CD4-positive, alpha-beta T cell (primary cell): ENCODE measurements around the gene FAM204A. TPM values are rescaled to one million over a fixed set of nuclear protein-coding genes. Genes with fewer than 3 reads are reported as not detected.

ENCODE experiments used
- ATAC-seq: fragments of 200-7000 bp; cut with Tn5 transposase; one replicate; pipeline ENCODE4 v1.10.0; 2022; ENCODE audit warnings: mild to moderate bottlenecking; ENCODE audit not compliant: poor library complexity
- CTCF ChIA-PET: fragments of 350-600 bp; sonication (Branson Sonifier 250); formaldehyde crosslinking; loops from one replicate; lab custom pipeline; 2021; ENCODE audit warnings: antibody characterized with exemption, inconsistent platforms; lab: Charles Lee
- POLR2A ChIA-PET: fragments of 350-600 bp; sonication (Branson Sonifier 250); formaldehyde crosslinking; loops from one replicate; lab custom pipeline; 2021; ENCODE audit warnings: antibody characterized with exemption, inconsistent platforms; lab: Charles Lee
- DNase-seq, 14 experiments: peaks; one replicate each; pipeline ENCODE4 v3.0.0-alpha.2; 2013 to 2020; ENCODE audit warnings: mixed read lengths in 2 of 14
- H3K27ac ChIP-seq, 2 donors: one replicate each; pipeline versions ENCODE4 v1.5.1 to v1.7.0; 2013; ENCODE audit warnings: low read length in 2 of 2, low read depth in 1 of 2, mild to moderate bottlenecking in 1 of 2
- H3K27me3 ChIP-seq, 2 experiments: 1 replicate in 1 of 2; 2 replicates in 1 of 2; pipeline versions ENCODE4 v1.6.1 to v1.7.0; 2013; ENCODE audit warnings: low read length in 2 of 2, control low read depth in 1 of 2, mild to moderate bottlenecking in 1 of 2, moderate library complexity in 1 of 2; ENCODE audit not compliant: insufficient read depth in 2 of 2, control insufficient read depth in 1 of 2
- H3K36me3 ChIP-seq: one replicate; pipeline ENCODE4 v1.6.1; 2013; ENCODE audit warnings: low read length, control low read depth; ENCODE audit not compliant: insufficient read depth
- H3K4me1 ChIP-seq: one replicate; pipeline ENCODE4 v1.6.1; 2013; ENCODE audit warnings: low read length, control low read depth; ENCODE audit not compliant: insufficient read depth
- H3K4me3 ChIP-seq: one replicate; pipeline ENCODE4 v1.5.1; 2013; ENCODE audit warnings: mild to moderate bottlenecking, low read length, moderate library complexity
- H3K9me3 ChIP-seq, 2 experiments: 1 replicate in 1 of 2; 2 replicates in 1 of 2; pipeline versions ENCODE4 v1.6.1 to v1.7.0; 2013; ENCODE audit warnings: low read length in 2 of 2, mild to moderate bottlenecking in 2 of 2, control low read depth in 1 of 2, moderate library complexity in 1 of 2; ENCODE audit not compliant: control insufficient read depth in 1 of 2, insufficient read depth in 1 of 2
- H3K27ac Mint-ChIP-seq: one replicate; pipeline ENCODE4 v1.8.0; 2020; ENCODE audit warnings: mixed read lengths
- H3K27me3 Mint-ChIP-seq: one replicate; pipeline ENCODE4 v1.8.0; 2021; ENCODE audit warnings: mixed read lengths
- H3K36me3 Mint-ChIP-seq: one replicate; pipeline ENCODE4 v1.8.0; 2021; ENCODE audit warnings: low read depth, mixed read lengths
- H3K4me1 Mint-ChIP-seq: one replicate; pipeline ENCODE4 v1.8.0; 2021; ENCODE audit warnings: low read depth, mixed read lengths
- H3K4me3 Mint-ChIP-seq: one replicate; pipeline ENCODE4 v1.8.0; 2020; ENCODE audit warnings: mild to moderate bottlenecking, mixed read lengths
- H3K9me3 Mint-ChIP-seq: one replicate; pipeline ENCODE4 v1.8.0; 2020; ENCODE audit warnings: mixed read lengths
- CTCF ChIP-seq: fragments of 200-600 bp; IDR thresholded peaks from one replicate; pipeline ENCODE4 v1.8.0; 2022; ENCODE audit warnings: antibody characterized with exemption, mild to moderate bottlenecking
- intact Hi-C, 2 experiments: fragments of 100-400 bp; cut with DNase I in 1 of 2; cut with micrococcal nuclease in 1 of 2; formaldehyde crosslinking; loops; one replicate each; pipeline versions ENCODE4 v1.15.1 to v1.9.0; 2023 to 2025; cut with DNase I, micrococcal nuclease
- total RNA-seq, 174 experiments: library from RNA in 2 of 174; stranded (reverse) in 2 of 174; gene quantifications; one replicate each; pipeline ENCODE4 v1.2.3 and lab custom pipeline; 2021 to 2026

FAM204A gene
- total RNA-seq, 2 experiments from 2014 or later, result 47.3 to 54.7 TPM

- no peaks in the 10 kb centered on the region for H3K36me3 ChIP-seq
- H3K9me3 Mint-ChIP-seq, result no peaks in the 10 kb centered on the region
- no peaks in the 10 kb centered on the region for H3K36me3 Mint-ChIP-seq
- POLR2A ChIA-PET, result no interaction called here
- no peak overlapping the region for H3K4me3 Mint-ChIP-seq
- H3K4me1 Mint-ChIP-seq, result no peaks in the 10 kb centered on the region
- ATAC-seq (no peak), DNase-seq (no peak)
- peaks cover 44% of the 10 kb centered on the region for H3K27me3 Mint-ChIP-seq
- no peak overlapping the region for H3K27ac Mint-ChIP-seq
- H3K27me3 ChIP-seq, result peaks cover 6 to 10% of the 10 kb centered on the region in 2 experiments
- no peak overlapping the region for H3K4me3 ChIP-seq
- no peak overlapping the region for H3K27ac ChIP-seq
- H3K9me3 ChIP-seq, result no peaks in the 10 kb centered on the region
- no peak for TF ChIP-seq CTCF
- intact Hi-C loops, result no loop called here
- no peaks in the 10 kb centered on the region for H3K4me1 ChIP-seq
- CTCF ChIA-PET, result no interaction called here
Measured at GRCh38 chr10:118286051-118286838, 55.9 kb downstream of the FAM204A start.

- Mint-ChIP-seq H3K9me3 (no peaks in the 10 kb centered on the region), H3K36me3 (no peaks in the 10 kb centered on the region), H3K4me1 (no peaks in the 10 kb centered on the region), H3K27ac (no peak overlapping the region), H3K4me3 (no peak overlapping the region), H3K27me3 (peaks cover 39% of the 10 kb centered on the region)
- peaks cover 4 to 6% of the 10 kb centered on the region in 2 experiments for H3K27me3 ChIP-seq
- no peak overlapping the region for H3K4me3 ChIP-seq
- H3K9me3 ChIP-seq, result peaks cover 0 to 6% of the 10 kb centered on the region in 2 experiments
- H3K27ac ChIP-seq, result no peak overlapping the region
- ChIA-PET CTCF (no interaction called here), POLR2A (no interaction called here)
- H3K4me1 ChIP-seq, result no peaks in the 10 kb centered on the region
- ATAC-seq (no peak), DNase-seq (no peak)
- H3K36me3 ChIP-seq, result no peaks in the 10 kb centered on the region
- TF ChIP-seq CTCF, result no peak
- intact Hi-C loops, result no loop called here
Measured at GRCh38 chr10:118282670-118283069, 59.5 kb downstream of the FAM204A start.

- no peak for ATAC-seq
- POLR2A ChIA-PET, result no interaction called here
Measured at GRCh38 chr10:118278649-118279048, 63.5 kb downstream of the FAM204A start.

More at GRCh38 chr10:118278649-118279048, 63.5 kb downstream of the FAM204A start:
- no peaks in the 10 kb centered on the region for H3K36me3 Mint-ChIP-seq
- Histone ChIP-seq H3K27me3 (peaks cover 2 to 3% of the 10 kb centered on the region in 2 experiments), H3K36me3 (no peaks in the 10 kb centered on the region), H3K9me3 (peaks cover 0 to 6% of the 10 kb centered on the region in 2 experiments), H3K27ac (no peak overlapping the region), H3K4me3 (no peak overlapping the region), H3K4me1 (no peaks in the 10 kb centered on the region)
- intact Hi-C loops, result no loop called here
- CTCF ChIA-PET, result no interaction called here
- no peaks in the 10 kb centered on the region for H3K4me1 Mint-ChIP-seq
- no peak for TF ChIP-seq CTCF
- H3K27ac Mint-ChIP-seq, result no peak overlapping the region
- peaks cover 12% of the 10 kb centered on the region for H3K27me3 Mint-ChIP-seq
- no peak for DNase-seq
- no peak overlapping the region for H3K4me3 Mint-ChIP-seq
- H3K9me3 Mint-ChIP-seq, result peaks cover 2% of the 10 kb centered on the region
